GM12878 (cell line): Measurements from ENCODE around the gene TTLL6. TPM values are rescaled to one million over a fixed set of nuclear protein-coding genes. Genes with fewer than 3 reads are reported as not detected.

Experiments used
- ATAC-seq: fragments of 200-7000 bp; cut with Tn5 transposase; 3 replicates; pipeline ENCODE4 v1.9.1; 2020; ENCODE audit warnings: mild to moderate bottlenecking, moderate library complexity
- BruUV-seq: library from RNA; stranded (reverse); fragments of 400-500 nt; replicated peaks from 2 replicates; lab custom pipeline; 2021; lab: Mats Ljungman, UMichigan
- CTCF ChIA-PET: fragments of 300-600 bp; sonication (Branson Sonifier 250); formaldehyde crosslinking; extraction: SDS; loops from one replicate; lab custom pipeline; 2021; ENCODE audit warnings: inconsistent platforms; lab: Yijun Ruan, JAX
- POLR2A ChIA-PET: fragments of 350-600 bp; formaldehyde crosslinking; extraction: SDS; loops from one replicate; lab custom pipeline; 2021; ENCODE audit warnings: inconsistent platforms; lab: Charles Lee
- RAD21 ChIA-PET: fragments of 300-600 bp; sonication (Branson Sonifier 250); formaldehyde crosslinking; loops from one replicate; lab custom pipeline; 2023; ENCODE audit warnings: antibody characterized with exemption; ENCODE audit not compliant: unreplicated experiment; lab: Charles Lee
- SMC1A ChIA-PET: fragments of 300-600 bp; sonication (Branson Sonifier 250); formaldehyde crosslinking; loops from one replicate; lab custom pipeline; 2023; ENCODE audit not compliant: unreplicated experiment, uncharacterized antibody; lab: Charles Lee
- DNase-seq: peaks from one replicate; pipeline ENCODE4 v3.0.0-alpha.2; 2011; ENCODE audit warnings: low read depth, low spot score
- FAIRE-seq: peaks from 3 replicates; lab custom pipeline; 2011; peaks lifted over from hg19 to GRCh38; lab: Jason Lieb, UNC
- H2AFZ ChIP-seq: 2 replicates; pipeline ENCODE4 v1.6.0; 2011; ENCODE audit warnings: low read depth, low read length, control low read depth; ENCODE audit not compliant: control insufficient read depth
- H3K27ac ChIP-seq: 2 replicates; pipeline ENCODE4 v1.5.1; 2011; ENCODE audit warnings: control low read depth; ENCODE audit not compliant: control insufficient read depth, insufficient read depth
- H3K27me3 ChIP-seq, 2 experiments: replicated peaks in 1 of 2; 2 replicates each; pipeline versions ENCODE4 v1.6.0 to v1.6.1; 2011; ENCODE audit warnings: low read length in 1 of 2; ENCODE audit not compliant: control insufficient read depth in 2 of 2, insufficient read depth in 2 of 2
- H3K36me3 ChIP-seq, 2 experiments: 2 replicates each; pipeline ENCODE4 v1.5.1; 2011; ENCODE audit warnings: low read length in 1 of 2; ENCODE audit not compliant: control insufficient read depth in 2 of 2, insufficient read depth in 2 of 2
- H3K4me1 ChIP-seq: 2 replicates; pipeline ENCODE4 v1.6.1; 2011; ENCODE audit warnings: mild to moderate bottlenecking, low read length, moderate library complexity, mixed read lengths; ENCODE audit not compliant: control insufficient read depth, insufficient read depth
- H3K4me2 ChIP-seq: 2 replicates; pipeline ENCODE4 v1.6.0; 2011; ENCODE audit warnings: control low read depth; ENCODE audit not compliant: control insufficient read depth, insufficient read depth
- H3K4me3 ChIP-seq: fragments of 200-600 bp; sonication (generic); 2 replicates; pipeline ENCODE4 v1.5.1; 2016
- H3K79me2 ChIP-seq: 2 replicates; pipeline ENCODE4 v1.6.0; 2011; ENCODE audit warnings: low read length; ENCODE audit not compliant: control insufficient read depth, insufficient read depth
- H3K9ac ChIP-seq: 2 replicates; pipeline ENCODE4 v1.8.0; 2011; ENCODE audit warnings: low read length, control low read depth, mixed read lengths; ENCODE audit not compliant: control insufficient read depth, insufficient read depth
- H3K9me3 ChIP-seq: replicated peaks from 3 replicates; pipeline ENCODE4 v1.5.1; 2011; ENCODE audit warnings: mild to moderate bottlenecking, low read length; ENCODE audit not compliant: control insufficient read depth, insufficient read depth
- H4K20me1 ChIP-seq: 2 replicates; pipeline ENCODE4 v1.6.0; 2011; ENCODE audit not compliant: control insufficient read depth, insufficient read depth
- FOXM1 ChIP-seq: IDR thresholded peaks from 2 replicates; pipeline ENCODE4 v1.6.1; 2012; ENCODE audit warnings: low read depth, mild to moderate bottlenecking, inconsistent platforms, low read length, moderate library complexity
- STAT3 ChIP-seq: IDR thresholded peaks from 2 replicates; pipeline ENCODE4 v1.6.1; 2011; ENCODE audit warnings: low read depth, low read length, improper control_type of control experiment
- SUZ12 ChIP-seq: fragments of 200-600 bp; sonication (generic); IDR thresholded peaks from one replicate; pipeline ENCODE4 v1.6.1; 2018; ENCODE audit warnings: antibody characterized with exemption, mild to moderate bottlenecking; ENCODE audit not compliant: unreplicated experiment
- WGBS: methylation state at CpG from one replicate; pipeline ENCODE4 v1.1.6; 2016; ENCODE audit warnings: low lambda C conversion rate; ENCODE audit not compliant: insufficient replicate concordance, insufficient coverage; ENCODE audit errors: missing lambda C conversion rate; 5-methylcytosine and 5-hydroxymethylcytosine counted together
- in situ Hi-C: fragments of 300-500 bp; cut with MboI; formaldehyde crosslinking; loops from 9 replicates; pipeline ENCODE4 v1.14.3; 2018; ENCODE audit warnings: mixed read lengths
- intact Hi-C: fragments of 100-400 bp; cut with micrococcal nuclease; formaldehyde crosslinking; loops from one replicate; pipeline ENCODE4 v1.14.2; 2022; ENCODE audit not compliant: unreplicated experiment
- polyA plus RNA-seq, 11 experiments: library from polyadenylated mRNA; depleted of rRNA in 4 of 11; unstranded in 6 of 11; stranded (reverse) in 5 of 11; fragments of >200 nt; fragmentation: Nextera tagmentation in 4 of 11; fragmentation: Illumina TruSeq in 1 of 11; extraction: Ambion mirVana in 4 of 11; extraction: Trizol in 1 of 11; gene quantifications; 1 replicate in 1 of 11; 2 replicates in 10 of 11; pipeline versions ENCODE4 v1.2.1 to v1.2.3, GENCODE V29; 2011 to 2016; ENCODE audit warnings: inconsistent platforms in 2 of 11, missing spikeins in 2 of 11, low read depth in 1 of 11
- total RNA-seq, 4 experiments: library from RNA; depleted of rRNA in 3 of 4; stranded (reverse); fragments of >200 nt in 3 of 4; fragmentation: Illumina TruSeq in 1 of 4; extraction: Trizol in 1 of 4; gene quantifications; 2 replicates each; pipeline versions ENCODE4 v1.2.1 to v1.2.3, GENCODE V29; 2013 to 2021

The TTLL6 gene
- total and polyA plus RNA-seq, 10 of the 15 experiments (the other 5 are each of a cell fraction or from before 2014, with no cell fraction given) = 0.06 to 0.36 (median 0.13) TPM; not detected in 4

- CTCF ChIA-PET = interaction anchor here (0.6 to 7.5 kb wide), 10 partner anchors 40 to 158 kb away, joined by 3 to 108 read pairs (median 6); no protein-coding TSS in a partner anchor
- Histone ChIP-seq H3K9ac (no peak overlapping the region), H3K4me3 (no peak overlapping the region), H3K9me3 (no peaks in the 10 kb centered on the region), H3K27me3 (peaks cover 28 to 41% of the 10 kb centered on the region in 2 experiments), H2AFZ (no peak overlapping the region), H4K20me1 (no peaks in the 10 kb centered on the region), H3K79me2 (no peaks in the 10 kb centered on the region), H3K4me2 (no peak overlapping the region), H3K4me1 (no peaks in the 10 kb centered on the region; the same call in 1 of the 2 replicates), H3K36me3 (no peaks in the 10 kb centered on the region), H3K27ac (no peak overlapping the region)
- no peak for FAIRE-seq
- RAD21 ChIA-PET = interaction anchor here (4.4 to 5.5 kb wide), 2 partner anchors 47 to 153 kb away, joined by 25 to 67 read pairs; no protein-coding TSS in a partner anchor
- SMC1A ChIA-PET = interaction anchor here (3.9 kb wide), 1 partner anchor 153 kb away, joined by 26 read pairs; no protein-coding TSS in a partner anchor
- in situ Hi-C loops (loop anchor here (5.0 kb wide), 1 partner anchor 156 kb away; no protein-coding TSS in a partner anchor), intact Hi-C loops (no loop called here)
- 26% methylated on average over 20 of the region's 20 CpGs for WGBS
- no peak for TF ChIP-seq STAT3
- peak; percentile 53 for TF ChIP-seq SUZ12
- no peak for TF ChIP-seq FOXM1
- POLR2A ChIA-PET = no interaction called here
- no peak for DNase-seq
- BruUV-seq = no TSS peak
- ATAC-seq = no peak
Measured at GRCh38 chr17:48726114-48726915, 90.7 kb downstream of the TTLL6 start.
